GM19468 (cell line): ENCODE data around the gene ARHGAP45.
"Not testable (repeated sequence)": the region's sequence is repeated elsewhere in the genome, so short reads cannot be mapped to it uniquely, and the experiment has no call there.

ENCODE experiments used
- ATAC-seq: cut with Tn5 transposase; IDR thresholded peaks from one replicate; pipeline ENCODE4 v1.9.1; 2021; ENCODE audit warnings: mild to moderate bottlenecking, moderate library complexity, moderate number of reproducible peaks; ENCODE audit not compliant: unreplicated experiment; ENCODE audit errors: extremely low read depth

ARHGAP45 gene

DNA sequence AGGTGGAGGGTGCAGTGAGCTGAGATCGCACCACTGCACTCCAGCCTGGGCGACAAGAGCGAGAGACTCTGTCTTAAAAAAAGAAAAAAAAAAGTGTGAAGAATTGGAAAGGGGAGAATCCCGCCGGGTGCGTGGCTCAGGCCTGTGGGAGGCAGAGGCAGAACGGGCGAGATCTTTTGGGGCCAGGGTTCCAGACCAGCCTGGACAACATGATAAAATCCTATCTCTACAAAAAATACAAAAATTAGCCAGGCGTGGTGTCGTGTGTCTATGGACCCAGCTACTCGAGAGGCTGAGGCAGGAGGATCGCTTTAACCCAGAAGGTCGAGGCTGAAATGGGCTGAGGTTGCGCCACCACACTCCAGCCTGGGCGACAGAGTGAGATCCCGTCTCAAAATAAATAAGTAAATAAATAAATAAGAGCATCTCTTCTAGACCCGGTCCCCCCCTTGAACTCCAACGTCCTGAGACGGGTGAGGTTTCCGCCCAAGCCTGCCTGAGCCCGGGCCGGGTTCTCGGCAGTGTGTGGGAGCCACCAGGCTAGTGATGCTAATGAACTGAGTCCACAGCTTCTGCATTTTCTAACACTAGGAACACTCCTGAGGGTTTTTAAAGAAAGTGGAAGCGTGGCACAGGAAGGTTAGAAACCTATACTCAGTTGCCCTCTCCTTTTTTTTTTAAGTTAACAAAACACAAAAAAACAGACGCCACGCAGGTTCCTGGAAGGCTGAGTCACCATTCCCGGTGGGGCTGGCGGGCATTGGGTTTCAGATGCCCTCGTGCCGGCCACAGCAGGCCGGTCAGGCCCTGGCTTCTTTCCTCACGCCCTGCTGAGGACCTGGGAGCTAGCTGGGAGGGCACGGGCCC, 58.9 kb downstream of the ARHGAP45 start:
- ATAC-seq = no peak

- no peak for ATAC-seq
These were observed 60.2 kb downstream of the ARHGAP45 start for GRCh38 chr19:1126984-1127760.

GRCh38 chr19:1128106-1128505, 61.1 kb downstream of the ARHGAP45 start:
- ATAC-seq = no peak

DNA sequence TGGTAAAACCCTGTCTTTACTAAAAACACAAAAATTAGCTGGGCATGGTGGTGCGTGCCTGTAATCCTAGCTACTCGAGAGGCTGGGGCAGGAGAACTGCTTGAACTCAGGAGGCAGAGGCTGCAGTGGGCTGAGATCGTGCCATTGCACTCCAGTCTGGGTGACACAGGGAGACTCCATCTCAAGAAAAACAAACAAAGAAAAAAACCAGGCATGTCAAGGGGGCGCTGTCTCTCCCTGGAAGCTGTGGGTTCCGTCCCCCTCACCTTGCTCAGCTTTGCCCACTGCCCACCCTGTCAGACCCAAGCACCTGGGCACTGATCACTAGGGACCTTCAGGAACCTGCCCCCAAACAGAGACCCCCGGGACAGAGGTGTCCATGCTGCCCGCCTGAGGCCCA, 62.1 kb downstream of the ARHGAP45 start:
- not testable (repeated sequence) for ATAC-seq

DNA sequence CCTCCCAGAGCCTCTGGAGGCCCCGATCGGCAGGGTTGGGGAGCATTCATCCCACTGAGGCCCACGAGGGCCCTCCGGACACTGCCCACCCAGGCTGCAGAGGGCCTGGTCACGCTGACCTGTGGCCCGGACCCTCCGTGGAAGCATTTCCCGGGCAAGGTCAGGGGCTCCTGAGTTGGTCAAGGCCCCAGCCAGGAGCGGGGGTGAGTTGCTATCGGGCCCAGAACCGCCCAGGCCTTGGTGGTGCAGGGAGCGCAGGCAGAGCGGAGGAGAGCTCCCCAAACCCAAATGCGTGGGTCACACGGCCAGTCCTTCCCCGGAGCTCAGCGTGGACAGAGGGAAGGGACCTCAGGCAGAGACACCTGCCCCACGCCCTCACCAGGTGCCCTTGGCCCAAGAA, 62.6 kb downstream of the ARHGAP45 start:
- no peak for ATAC-seq

GRCh38 chr19:1130771-1131717, 64.1 kb downstream of the ARHGAP45 start:
- ATAC-seq = no peak

GRCh38 chr19:1131718-1132551, 65.0 kb downstream of the ARHGAP45 start:
- no peak for ATAC-seq

DNA sequence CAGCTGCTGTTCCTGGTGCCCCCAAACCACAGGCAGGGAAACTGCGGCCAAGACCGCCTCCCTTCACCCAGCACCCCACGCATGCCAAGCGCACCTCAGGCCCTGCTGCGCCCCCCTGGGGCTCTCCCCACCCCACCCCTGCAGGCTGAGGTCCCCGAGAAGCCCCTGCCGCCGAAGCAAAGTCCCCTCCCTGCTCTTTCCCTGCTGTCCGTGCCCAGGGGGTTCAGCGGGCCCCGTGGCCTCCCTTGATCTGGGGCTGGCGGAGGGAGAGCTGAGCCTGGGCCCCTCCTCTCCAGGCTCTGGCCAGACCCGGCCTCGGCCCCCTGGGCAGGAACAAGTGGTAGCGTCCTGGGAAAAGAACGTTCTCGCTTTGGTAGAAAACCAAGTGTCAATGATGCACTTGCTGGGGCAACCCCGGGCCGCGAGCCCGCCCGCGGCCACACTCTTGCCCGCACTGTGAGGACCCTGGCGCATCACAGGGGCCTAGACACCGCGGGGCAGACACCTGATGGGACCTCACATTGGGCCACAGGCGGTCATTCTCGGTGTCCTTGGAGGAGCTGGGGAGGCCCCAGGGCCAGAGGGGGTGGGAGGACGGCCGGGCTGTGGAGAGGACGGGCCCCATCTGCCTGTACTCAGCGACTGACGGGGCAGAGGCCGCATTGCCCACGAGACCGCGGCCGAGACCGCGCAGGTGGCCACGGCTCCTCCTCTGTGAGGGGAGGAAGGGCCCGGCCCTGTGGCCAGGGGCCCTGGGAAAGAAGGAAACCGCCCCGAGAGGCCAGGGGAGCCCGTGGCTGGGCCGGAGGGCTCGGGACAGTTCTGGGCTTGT, 65.8 kb downstream of the ARHGAP45 start:
- no peak for ATAC-seq

DNA sequence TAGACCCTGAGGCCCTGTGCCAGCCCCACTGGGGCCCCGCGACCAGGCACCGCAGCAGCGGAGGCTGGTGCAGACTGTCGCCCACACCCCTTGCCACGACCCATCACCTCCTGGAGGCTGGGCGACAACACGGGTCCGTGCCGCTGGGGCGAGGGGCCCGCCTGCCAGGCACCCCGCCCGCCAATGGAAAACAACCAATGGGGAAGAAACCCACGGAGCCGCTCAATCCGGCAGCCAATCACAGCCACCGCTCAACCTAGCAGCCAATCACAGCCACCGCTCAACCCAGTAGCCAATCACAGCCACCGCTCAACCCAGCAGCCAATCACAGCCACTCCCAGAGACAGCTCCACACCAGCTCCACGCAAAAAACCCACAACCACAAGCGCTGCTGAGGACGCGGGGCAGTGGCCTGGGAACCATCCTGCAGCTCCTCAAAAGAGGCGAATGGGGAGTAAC, 66.5 kb downstream of the ARHGAP45 start:
- ATAC-seq = no peak

DNA sequence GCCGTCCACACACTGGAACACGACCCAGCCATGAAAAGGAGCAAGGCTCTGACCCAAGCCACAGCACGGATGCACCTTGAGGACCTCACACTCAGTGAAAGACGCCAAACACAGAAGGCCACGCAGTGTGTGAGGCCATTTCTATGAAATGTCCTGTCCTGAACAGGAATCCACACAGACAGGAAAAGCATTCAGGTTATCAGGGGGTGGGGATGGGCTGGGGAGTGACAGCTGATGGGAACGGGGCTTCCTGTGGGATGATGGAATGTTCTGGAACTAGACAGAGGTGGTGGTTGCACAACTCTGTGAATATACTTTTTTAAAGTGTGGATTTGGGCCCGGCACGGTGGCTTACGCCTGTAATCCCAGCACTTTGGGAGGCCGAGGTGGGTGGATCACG, 67.5 kb downstream of the ARHGAP45 start:
- no peak for ATAC-seq

- no peak for ATAC-seq
These were observed 68.5 kb downstream of the ARHGAP45 start for GRCh38 chr19:1135454-1135853.

- no peak for ATAC-seq
These were observed 69.2 kb downstream of the ARHGAP45 start for GRCh38 chr19:1136201-1136600.
